Liver (tissue), 9 donors: ENCODE measurements around the gene SEH1L. TPM values are rescaled to one million over a fixed set of nuclear protein-coding genes. Genes with fewer than 3 reads are reported as not detected.

Experiments
- DNase-seq: peaks from one replicate; pipeline ENCODE4 v3.0.0-alpha.2; 2017; ENCODE audit warnings: low spot score
- H3K27ac ChIP-seq, 2 donors: one replicate each; pipeline ENCODE4 v1.7.0; 2013; ENCODE audit warnings: inconsistent platforms in 2 of 2, low read length in 2 of 2, control low read depth in 1 of 2, low read depth in 1 of 2, mild to moderate bottlenecking in 1 of 2
- H3K27me3 ChIP-seq, 4 donors: one replicate each; pipeline versions ENCODE4 v1.6.1 to v1.7.0; 2013; ENCODE audit warnings: low read length in 3 of 4, inconsistent platforms in 1 of 4, mild to moderate bottlenecking in 1 of 4, moderate library complexity in 1 of 4; ENCODE audit not compliant: control insufficient read depth in 4 of 4, insufficient read depth in 4 of 4
- H3K36me3 ChIP-seq, 4 donors: one replicate each; pipeline versions ENCODE4 v1.6.1 to v1.7.0; 2013; ENCODE audit warnings: low read length in 3 of 4, mild to moderate bottlenecking in 3 of 4, low read depth in 1 of 4, moderate library complexity in 1 of 4; ENCODE audit not compliant: control insufficient read depth in 4 of 4, insufficient read depth in 3 of 4
- H3K4me1 ChIP-seq, 4 donors: one replicate each; pipeline versions ENCODE4 v1.6.1 to v1.7.0; 2013; ENCODE audit warnings: low read length in 3 of 4, mild to moderate bottlenecking in 3 of 4, moderate library complexity in 1 of 4; ENCODE audit not compliant: control insufficient read depth in 4 of 4, insufficient read depth in 4 of 4
- H3K4me3 ChIP-seq, 3 donors: one replicate each; pipeline versions ENCODE4 v1.6.1 to v1.7.0; 2013; ENCODE audit warnings: low read length in 3 of 3, control low read depth in 1 of 3, low read depth in 1 of 3, mild to moderate bottlenecking in 1 of 3
- H3K9ac ChIP-seq, 2 donors: one replicate each; pipeline ENCODE4 v1.7.0; 2013; ENCODE audit warnings: low read length in 2 of 2, mild to moderate bottlenecking in 2 of 2, moderate library complexity in 2 of 2, control low read depth in 1 of 2, low read depth in 1 of 2
- H3K9me3 ChIP-seq, 4 donors: one replicate each; pipeline versions ENCODE4 v1.6.1 to v1.7.0; 2013; ENCODE audit warnings: low read length in 3 of 4; ENCODE audit not compliant: control insufficient read depth in 4 of 4
- ATF3 ChIP-seq: IDR thresholded peaks from 2 replicates; pipeline ENCODE4 v1.6.1; 2016; ENCODE audit warnings: antibody characterized with exemption
- CTCF ChIP-seq: fragments of 150-350 bp; IDR thresholded peaks from 2 replicates; pipeline ENCODE4 v1.5.1; 2017; ENCODE audit warnings: improper control_type of control experiment, low read depth, low read length; ENCODE audit not compliant: missing input control
- EGR1 ChIP-seq, 2 donors: IDR thresholded peaks; 2 replicates each; pipeline ENCODE4 v1.6.1; 2016 to 2018; ENCODE audit warnings: antibody characterized with exemption in 2 of 2, low read depth in 2 of 2
- FOXA1 ChIP-seq: IDR thresholded peaks from 2 replicates; pipeline ENCODE4 v1.6.1; 2016; ENCODE audit warnings: antibody characterized with exemption
- FOXA2 ChIP-seq: IDR thresholded peaks from 2 replicates; pipeline ENCODE4 v1.6.1; 2016; ENCODE audit warnings: antibody characterized with exemption
- HNF4A ChIP-seq, 2 donors: conservative IDR thresholded peaks; 2 replicates each; pipeline ENCODE4 v1.6.1; 2016; ENCODE audit warnings: antibody characterized with exemption in 2 of 2, mild to moderate bottlenecking in 2 of 2
- HNF4G ChIP-seq: IDR thresholded peaks from 2 replicates; pipeline ENCODE4 v1.6.1; 2016; ENCODE audit warnings: antibody characterized with exemption
- JUND ChIP-seq, 2 donors: IDR thresholded peaks; 2 replicates each; pipeline ENCODE4 v1.6.1; 2016; ENCODE audit warnings: antibody characterized with exemption in 2 of 2
- MAX ChIP-seq: IDR thresholded peaks from 2 replicates; pipeline ENCODE4 v1.6.1; 2016; ENCODE audit warnings: antibody characterized with exemption
- NR2F2 ChIP-seq: IDR thresholded peaks from 2 replicates; pipeline ENCODE4 v1.6.1; 2016; ENCODE audit warnings: antibody characterized with exemption
- RAD21 ChIP-seq, 2 donors: IDR thresholded peaks; 2 replicates each; pipeline ENCODE4 v1.6.1; 2016; ENCODE audit warnings: antibody characterized with exemption in 2 of 2, mild to moderate bottlenecking in 2 of 2
- REST ChIP-seq: IDR thresholded peaks from 2 replicates; pipeline ENCODE4 v1.6.1; 2016; ENCODE audit warnings: antibody characterized with exemption, mild to moderate bottlenecking
- RXRA ChIP-seq, 2 donors: IDR thresholded peaks; 2 replicates each; pipeline ENCODE4 v1.6.1; 2017 to 2018; ENCODE audit warnings: antibody characterized with exemption in 2 of 2, mild to moderate bottlenecking in 1 of 2
- SP1 ChIP-seq: IDR thresholded peaks from 2 replicates; pipeline ENCODE4 v1.6.1; 2018; ENCODE audit warnings: antibody characterized with exemption, mild to moderate bottlenecking
- TAF1 ChIP-seq: conservative IDR thresholded peaks from 2 replicates; pipeline ENCODE4 v1.6.1; 2016; ENCODE audit warnings: antibody characterized with exemption, mild to moderate bottlenecking
- YY1 ChIP-seq: IDR thresholded peaks from 2 replicates; pipeline ENCODE4 v1.6.1; 2016; ENCODE audit warnings: antibody characterized with exemption, mild to moderate bottlenecking
- ZBTB33 ChIP-seq: IDR thresholded peaks from 2 replicates; pipeline ENCODE4 v1.6.1; 2016; ENCODE audit warnings: antibody characterized with exemption
- WGBS: extraction: QIAGEN DNeasy Blood & Tissue Kit; methylation state at CpG from one replicate; pipeline ENCODE4 v1.1.7; 2013; 5-methylcytosine and 5-hydroxymethylcytosine counted together
- polyA plus RNA-seq, 2 donors: library from polyadenylated mRNA; stranded (reverse) in 1 of 2; unstranded in 1 of 2; fragments of 200-250 nt in 1 of 2; fragments of >200 nt in 1 of 2; fragmentation: Nextera tagmentation in 1 of 2; extraction: Ambion mirVana in 1 of 2; gene quantifications; one replicate each; pipeline versions ENCODE4 v1.2.1 to v1.2.3, GENCODE V29; 2013 to 2015
- total RNA-seq, 2 donors: library from RNA; depleted of rRNA; stranded (reverse); fragments of >200 nt; gene quantifications; one replicate each; pipeline ENCODE4 v1.2.3, GENCODE V29; 2014
- donor health status: healthy.
- donor health status: healthy.
- donor health status: healthy.
- donor health status: healthy.
- donor health status: healthy.

Gene SEH1L
- total and polyA plus RNA-seq, 4 donors: 12.2 to 28.5 (median 16.8) TPM

- Histone ChIP-seq H3K36me3 (peaks cover 0 to 5% (median 3%) of the 10 kb centered on the region in 4 donors), H3K4me1 (no peaks in the 10 kb centered on the region), H3K4me3 (no peak overlapping the region), H3K9ac (no peak overlapping the region), H3K27ac (no peak overlapping the region), H3K27me3 (no peaks in the 10 kb centered on the region), H3K9me3 (no peaks in the 10 kb centered on the region)
- DNase-seq: no peak
- 80% methylated on average over 7 of the region's 7 CpGs for WGBS
- TF ChIP-seq SP1 (no peak), RAD21 (IDR thresholded peaks at IDR 0.05) (peak in 1 of 2 donors; percentile 59)
Measured at GRCh38 chr18:13003466-13003896, 55.7 kb downstream of the SEH1L start.

- peaks cover 3 to 11% (median 8%) of the 10 kb centered on the region in 4 donors for H3K36me3 ChIP-seq
Measured at GRCh38 chr18:13004396-13004795, 56.6 kb downstream of the SEH1L start.

More at GRCh38 chr18:13004396-13004795, 56.6 kb downstream of the SEH1L start:
- H3K27me3 ChIP-seq: no peaks in the 10 kb centered on the region
- H3K9ac ChIP-seq: no peak overlapping the region
- no peaks in the 10 kb centered on the region for H3K9me3 ChIP-seq
- TF ChIP-seq TAF1 (no peak), NR2F2 (no peak), RXRA (IDR thresholded peaks at IDR 0.05) (no peak), HNF4G (no peak), ATF3 (no peak), RAD21 (IDR thresholded peaks at IDR 0.05) (no peak), FOXA2 (no peak), YY1 (no peak), JUND (IDR thresholded peaks at IDR 0.05) (no peak), SP1 (no peak), HNF4A (conservative IDR thresholded peaks at IDR 0.05) (no peak), ZBTB33 (no peak), EGR1 (IDR thresholded peaks at IDR 0.05; ENCODE audit: low read depth in 2 of 2) (no peak), MAX (no peak), REST (no peak), CTCF (no peak), FOXA1 (no peak)
- WGBS: 91% methylated on average over 8 of the region's 8 CpGs
- no peak for DNase-seq
- no peak overlapping the region for H3K4me3 ChIP-seq
- no peaks in the 10 kb centered on the region for H3K4me1 ChIP-seq
- no peak overlapping the region for H3K27ac ChIP-seq
